ENCODE data around the gene WNT9A. TPM values are rescaled to one million over a fixed set of nuclear protein-coding genes. Genes with fewer than 3 reads are reported as not detected.

WNT9A gene
- polyA plus RNA-seq, 1 experiment: 1.5 TPM

GRCh38 chr1:227939791-227940771, 7.7 kb downstream of the WNT9A start:
- Histone ChIP-seq H3K36me3 (ENCODE audit: control insufficient read depth, insufficient read depth, low read length) (no peaks in the 10 kb centered on the region), H3K4me3 (ENCODE audit: low read depth, low read length) (no peak overlapping the region), H3K27me3 (ENCODE audit: control insufficient read depth, insufficient read depth, low read length) (no peaks in the 10 kb centered on the region)
- ChIA-PET CTCF (interaction anchor here (1.2 kb wide), 1 partner anchor 176 kb away, joined by 3 read pairs; no protein-coding TSS in a partner anchor), POLR2A (no interaction called here)
- no peak for DNase-seq (ENCODE audit: low read depth)
- no peak for TF ChIP-seq CTCF (IDR thresholded peaks at IDR 0.05; ENCODE audit: insufficient read depth, low read depth, low read length)

- no peaks in the 10 kb centered on the region for H3K27me3 ChIP-seq (ENCODE audit: control insufficient read depth, insufficient read depth, low read length)
- POLR2A ChIA-PET: no interaction called here
- CTCF ChIA-PET: interaction anchor here (1.2 kb wide), 1 partner anchor 175 kb away, joined by 3 read pairs; no protein-coding TSS in a partner anchor
- H3K36me3 ChIP-seq (ENCODE audit: control insufficient read depth, insufficient read depth, low read length): no peaks in the 10 kb centered on the region
- no peak for TF ChIP-seq CTCF (IDR thresholded peaks at IDR 0.05; ENCODE audit: insufficient read depth, low read depth, low read length)
- no peak for DNase-seq (ENCODE audit: low read depth)
- H3K4me3 ChIP-seq (ENCODE audit: low read depth, low read length): no peak overlapping the region
Measured at GRCh38 chr1:227938911-227939790, 8.6 kb downstream of the WNT9A start.

DNA sequence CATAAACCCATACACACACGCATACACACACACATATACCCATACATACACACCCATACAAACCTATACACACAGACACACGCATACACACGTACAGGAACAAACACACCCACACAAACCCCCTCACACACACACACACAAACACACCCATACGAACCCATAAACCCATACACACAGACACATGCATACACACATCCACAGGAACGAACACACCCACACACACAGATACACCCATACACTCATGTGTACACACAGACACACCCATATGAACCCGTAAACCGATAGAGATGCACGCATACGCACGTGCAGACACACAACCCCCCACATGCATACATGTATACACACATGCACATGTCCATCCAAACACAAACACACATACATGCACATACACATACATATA, 9.5 kb downstream of the WNT9A start:
- H3K4me3 ChIP-seq (ENCODE audit: low read depth, low read length): no peak overlapping the region
- CTCF ChIA-PET: no interaction called here
- no peaks in the 10 kb centered on the region for H3K27me3 ChIP-seq (ENCODE audit: control insufficient read depth, insufficient read depth, low read length)
- no peaks in the 10 kb centered on the region for H3K36me3 ChIP-seq (ENCODE audit: control insufficient read depth, insufficient read depth, low read length)
- no peak for DNase-seq (ENCODE audit: low read depth)
- TF ChIP-seq CTCF (IDR thresholded peaks at IDR 0.05; ENCODE audit: insufficient read depth, low read depth, low read length): no peak
- POLR2A ChIA-PET: no interaction called here

- ChIA-PET CTCF (no interaction called here), POLR2A (no interaction called here)
- DNase-seq (ENCODE audit: low read depth): no peak
- H3K4me3 ChIP-seq (ENCODE audit: low read depth, low read length): no peak overlapping the region
- no peaks in the 10 kb centered on the region for H3K36me3 ChIP-seq (ENCODE audit: control insufficient read depth, insufficient read depth, low read length)
- no peaks in the 10 kb centered on the region for H3K27me3 ChIP-seq (ENCODE audit: control insufficient read depth, insufficient read depth, low read length)
- TF ChIP-seq CTCF (IDR thresholded peaks at IDR 0.05; ENCODE audit: insufficient read depth, low read depth, low read length): no peak
Measured at GRCh38 chr1:227937838-227938145, 9.9 kb downstream of the WNT9A start.
